OCI-LY7 (cell line): Measurements from ENCODE around the gene CHMP1B.

Experiments used
- CTCF ChIP-seq: fragments of 200-600 bp; sonication (generic); conservative IDR thresholded peaks from 2 replicates; pipeline ENCODE4 v1.5.1; 2014; ENCODE audit warnings: mild to moderate bottlenecking, antibody characterized with exemption, low read length, moderate library complexity, mixed read lengths
- EZH2phosphoT487 ChIP-seq: fragments of 200-600 bp; sonication (generic); IDR thresholded peaks from 2 replicates; pipeline ENCODE4 v1.6.1; 2018; ENCODE audit warnings: low read depth, borderline replicate concordance, mild to moderate bottlenecking, mixed run types, antibody characterized with exemption, low read length, moderate library complexity, mixed read lengths

- TF ChIP-seq CTCF (no peak), EZH2phosphoT487 (no peak)
Observed at GRCh38 chr18:11849279-11849678, 1.9 kb upstream of the CHMP1B start.
